ENCODE results near the gene OR2Y1. TPM values are rescaled to one million over a fixed set of nuclear protein-coding genes. Genes with fewer than 3 reads are reported as not detected.

The OR2Y1 gene
- total and polyA plus RNA-seq, 2 of the 4 experiments (the other 2 are of a cell fraction), result not detected

GRCh38 chr5:180717989-180718388 lies 21.9 kb downstream of the OR2Y1 start:
- Histone ChIP-seq H3K27me3 (ENCODE audit: control insufficient read depth, insufficient read depth, low read length) (no peaks in the 10 kb centered on the region), H4K8ac (ENCODE audit: low read depth in 2 of 2, low read length in 2 of 2) (no peak overlapping the region), H3K9me1 (ENCODE audit: insufficient read depth, low read length) (no peaks in the 10 kb centered on the region), H2BK120ac (ENCODE audit: low read depth, low read length) (no peak overlapping the region), H2BK15ac (ENCODE audit: low read depth, low read length) (no peak overlapping the region), H4K20me1 (ENCODE audit: insufficient read depth, low read length) (no peaks in the 10 kb centered on the region), H2AFZ (replicated peaks; ENCODE audit: low read length, poor library complexity) (no peak overlapping the region), H3K18ac (ENCODE audit: low read depth, low read length) (no peak overlapping the region), H3K56ac (ENCODE audit: extremely low read depth, insufficient read depth, low read length) (no peak overlapping the region), H3K36me3 (ENCODE audit: control insufficient read depth, insufficient read depth, low read length) (no peaks in the 10 kb centered on the region), H3K27ac (ENCODE audit: insufficient read depth, low read length) (no peak overlapping the region), H3K9ac (ENCODE audit: low read depth, low read length) (no peak overlapping the region), H3K4ac (ENCODE audit: low read depth, low read length) (no peak overlapping the region), H4K91ac (ENCODE audit: insufficient read depth, low read depth, low read length) (no peak overlapping the region), H3K9me3 (ENCODE audit: control insufficient read depth, insufficient read depth, low read length) (no peaks in the 10 kb centered on the region), H2AK9ac (replicated peaks; ENCODE audit: low read depth, low read length, poor library complexity) (no peak overlapping the region), H4K5ac (ENCODE audit: low read depth, low read length) (no peak overlapping the region), H3K14ac (replicated peaks; ENCODE audit: low read depth, low read length) (no peak overlapping the region), H3K4me2 (ENCODE audit: low read depth, low read length) (no peak overlapping the region), H3K4me1 (ENCODE audit: control insufficient read depth, insufficient read depth, low read length) (no peaks in the 10 kb centered on the region), H3K4me3 (ENCODE audit: insufficient read depth, low read depth, low read length) (no peak overlapping the region), H2BK5ac (ENCODE audit: low read depth, low read length, poor library complexity, severe bottlenecking) (no peak overlapping the region), H2BK20ac (ENCODE audit: low read depth, low read length) (no peak overlapping the region), H2AK5ac (ENCODE audit: low read depth, low read length) (no peak overlapping the region), H3K79me1 (ENCODE audit: low read depth in 1 of 2, low read length in 2 of 2) (no peaks in the 10 kb centered on the region), H3K23ac (ENCODE audit: low read depth, low read length) (no peak overlapping the region)
- ChIA-PET POLR2A (ENCODE audit: unreplicated experiment) (interaction anchor here (0.5 kb wide), 1 partner anchor 19 kb away, joined by 8 read pairs; no protein-coding TSS in a partner anchor), CTCF (interaction anchor here (0.7 to 1.7 kb wide), 5 partner anchors 12 to 217 kb away, joined by 3 to 7 read pairs (median 3); no protein-coding TSS in a partner anchor)
- no peak for TF ChIP-seq MXI1 (IDR thresholded peaks at IDR 0.05; ENCODE audit: borderline replicate concordance, low read depth, low read length)
- no peak for TF ChIP-seq RAD21 (IDR thresholded peaks at IDR 0.05; ENCODE audit: low read length)
- TF ChIP-seq USF2 (IDR thresholded peaks at IDR 0.05; ENCODE audit: low read depth, low read length), result no peak
- no peak for TF ChIP-seq RCOR1 (IDR thresholded peaks at IDR 0.05; ENCODE audit: insufficient replicate concordance, low read length)
- no peak for TF ChIP-seq CHD1 (IDR thresholded peaks at IDR 0.05; ENCODE audit: low read depth, low read length)
- no peak for DNase-seq
- WGBS, 2 experiments (ENCODE audit: extremely low coverage in 2 of 2, insufficient read length in 1 of 2), result no CpG with 5 or more reads among the region's 1 CpG
- in situ Hi-C loops (cut with MboI; ENCODE audit: low sequenced_read_pairs), result no loop called here
- no peak for ATAC-seq (ENCODE audit: low read depth)
- intact Hi-C loops (cut with micrococcal nuclease), result loop anchor here (2.0 kb wide), 1 partner anchor 425 kb away; the partner anchor contains the start of gene MAPK9
- dilution Hi-C loops (cut with HindIII; ENCODE audit: low sequenced_read_pairs, unreplicated experiment), result no loop called here
- BruUV-seq (replicated peaks), result no TSS peak
